ENCODE measurements around the gene ITPR3.

DNA sequence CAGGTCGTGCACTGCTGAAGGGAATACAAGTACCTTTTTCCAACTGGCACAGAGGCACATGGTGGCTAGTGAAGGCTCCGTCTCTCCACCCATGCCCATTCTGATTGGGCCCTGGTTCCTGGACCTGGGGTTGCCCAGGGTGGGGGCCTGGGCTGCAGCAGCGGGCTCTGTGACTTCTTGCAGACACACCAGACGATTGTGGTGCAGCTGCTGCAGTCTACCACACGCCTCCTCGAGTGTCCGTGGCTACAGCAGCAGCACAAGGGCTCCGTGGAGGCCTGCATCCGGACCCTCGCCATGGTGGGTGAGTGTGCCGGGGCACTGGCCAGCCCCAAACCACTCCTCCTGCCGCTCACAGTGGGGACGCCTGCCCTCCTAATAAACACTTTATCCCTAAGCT lies 61.2 kb downstream of the ITPR3 start:
- no peak for TF ChIP-seq POLR2A (IDR thresholded peaks at IDR 0.05)
- TF ChIP-seq, protein P1, sequence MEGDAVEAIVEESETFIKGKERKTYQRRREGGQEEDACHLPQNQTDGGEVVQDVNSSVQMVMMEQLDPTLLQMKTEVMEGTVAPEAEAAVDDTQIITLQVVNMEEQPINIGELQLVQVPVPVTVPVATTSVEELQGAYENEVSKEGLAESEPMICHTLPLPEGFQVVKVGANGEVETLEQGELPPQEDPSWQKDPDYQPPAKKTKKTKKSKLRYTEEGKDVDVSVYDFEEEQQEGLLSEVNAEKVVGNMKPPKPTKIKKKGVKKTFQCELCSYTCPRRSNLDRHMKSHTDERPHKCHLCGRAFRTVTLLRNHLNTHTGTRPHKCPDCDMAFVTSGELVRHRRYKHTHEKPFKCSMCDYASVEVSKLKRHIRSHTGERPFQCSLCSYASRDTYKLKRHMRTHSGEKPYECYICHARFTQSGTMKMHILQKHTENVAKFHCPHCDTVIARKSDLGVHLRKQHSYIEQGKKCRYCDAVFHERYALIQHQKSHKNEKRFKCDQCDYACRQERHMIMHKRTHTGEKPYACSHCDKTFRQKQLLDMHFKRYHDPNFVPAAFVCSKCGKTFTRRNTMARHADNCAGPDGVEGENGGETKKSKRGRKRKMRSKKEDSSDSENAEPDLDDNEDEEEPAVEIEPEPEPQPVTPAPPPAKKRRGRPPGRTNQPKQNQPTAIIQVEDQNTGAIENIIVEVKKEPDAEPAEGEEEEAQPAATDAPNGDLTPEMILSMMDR (IDR thresholded peaks at IDR 0.05) = no peak

Data from lower leg skin (tissue), 3 donors.